HG03175 (cell line): ENCODE measurements around the gene SCN2A.
"Not testable (repeated sequence)": the region's sequence is repeated elsewhere in the genome, so short reads cannot be mapped to it uniquely, and the experiment has no call there.

Experiments
- ATAC-seq: cut with Tn5 transposase; IDR thresholded peaks from one replicate; pipeline ENCODE4 v1.9.1; 2021; ENCODE audit warnings: mild to moderate bottlenecking, moderate library complexity; ENCODE audit not compliant: unreplicated experiment

Gene SCN2A

DNA sequence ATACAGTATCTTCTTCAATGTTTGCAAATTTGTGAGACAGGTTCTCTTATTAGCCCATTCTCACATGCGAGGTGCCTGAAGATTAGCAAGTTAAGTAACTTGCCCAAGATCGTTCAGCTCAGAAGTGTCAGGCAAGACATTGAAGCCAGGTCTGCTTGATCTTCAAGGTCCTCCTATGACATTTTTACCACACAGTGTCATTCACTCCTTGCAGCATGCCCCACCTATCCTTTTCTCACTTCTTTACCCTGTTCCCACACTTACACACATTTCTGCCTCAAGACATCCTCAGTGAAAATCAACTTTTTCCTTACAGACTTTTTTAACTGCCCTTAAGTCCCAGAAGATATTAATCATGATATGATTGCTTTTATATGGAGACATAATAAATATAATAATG lies 73.8 kb downstream of the SCN2A start:
- no peak for ATAC-seq

DNA sequence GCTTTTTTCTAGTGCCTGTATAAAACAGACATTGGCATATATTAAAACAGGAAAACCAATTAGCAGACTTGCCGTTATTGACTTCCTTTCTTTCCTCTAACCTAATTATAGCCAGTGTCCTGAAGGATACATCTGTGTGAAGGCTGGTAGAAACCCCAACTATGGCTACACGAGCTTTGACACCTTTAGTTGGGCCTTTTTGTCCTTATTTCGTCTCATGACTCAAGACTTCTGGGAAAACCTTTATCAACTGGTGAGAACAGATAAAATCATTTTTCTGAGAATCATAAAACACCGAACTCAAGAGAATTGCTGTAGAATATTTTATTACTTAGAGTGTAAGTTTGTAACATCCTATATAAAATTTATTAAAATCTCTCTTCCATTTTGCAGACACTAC lies 74.3 kb downstream of the SCN2A start:
- no peak for ATAC-seq

GRCh38 chr2:165328272-165328671 lies 89.1 kb downstream of the SCN2A start:
- ATAC-seq = no peak

DNA sequence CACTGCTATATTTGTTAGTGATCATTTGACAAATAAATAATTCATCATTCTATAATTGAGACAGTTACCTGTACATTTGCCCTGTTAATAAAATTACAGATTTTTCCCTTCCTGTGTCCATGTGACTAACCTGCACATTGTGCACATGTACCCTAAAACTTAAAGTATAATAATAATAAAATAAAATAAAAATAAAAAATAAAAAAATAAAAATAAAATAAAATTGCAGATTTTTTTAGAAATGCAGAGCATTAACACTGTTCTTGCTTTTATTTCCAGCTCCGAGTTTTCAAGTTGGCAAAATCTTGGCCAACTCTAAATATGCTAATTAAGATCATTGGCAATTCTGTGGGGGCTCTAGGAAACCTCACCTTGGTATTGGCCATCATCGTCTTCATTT lies 105.1 kb downstream of the SCN2A start:
- ATAC-seq = not testable (repeated sequence)

DNA sequence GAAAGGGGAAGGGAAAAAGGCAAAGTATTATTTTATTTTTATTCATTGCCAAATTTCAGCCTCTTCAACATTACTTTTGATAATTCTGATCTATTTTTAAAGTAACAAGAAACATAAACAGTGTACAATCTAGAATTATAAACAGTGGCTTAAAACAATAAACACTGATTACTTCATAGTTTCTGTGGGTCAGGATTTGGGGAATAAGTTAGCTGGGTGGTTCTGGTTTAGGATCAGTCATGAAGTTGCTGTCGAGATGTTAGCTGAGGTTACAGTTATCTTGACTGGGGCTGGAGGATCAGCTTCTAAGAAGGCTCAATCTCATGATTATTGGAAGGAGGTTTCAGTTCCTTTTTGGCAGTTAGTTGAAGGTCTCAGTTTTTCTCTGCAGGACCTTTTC lies 109.2 kb downstream of the SCN2A start:
- ATAC-seq = no peak

DNA sequence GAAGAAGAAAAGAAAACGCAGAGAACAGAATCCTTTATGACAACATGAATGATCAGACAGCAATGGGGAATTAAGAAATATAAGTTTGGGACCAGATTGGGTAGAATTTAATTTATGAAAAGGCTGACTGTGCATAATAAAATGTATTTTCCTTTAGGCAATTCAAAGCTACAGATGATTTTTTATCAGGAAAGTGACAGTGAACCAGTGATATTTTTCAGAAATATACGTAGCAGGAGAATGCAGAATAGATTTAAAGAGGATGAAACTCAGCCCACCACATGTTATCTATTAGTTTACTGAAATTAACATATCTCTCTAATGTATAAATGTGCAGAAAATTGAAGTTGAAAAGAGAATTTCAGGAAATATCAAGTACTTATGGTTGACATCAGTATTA lies 110.0 kb downstream of the SCN2A start:
- ATAC-seq = no peak

DNA sequence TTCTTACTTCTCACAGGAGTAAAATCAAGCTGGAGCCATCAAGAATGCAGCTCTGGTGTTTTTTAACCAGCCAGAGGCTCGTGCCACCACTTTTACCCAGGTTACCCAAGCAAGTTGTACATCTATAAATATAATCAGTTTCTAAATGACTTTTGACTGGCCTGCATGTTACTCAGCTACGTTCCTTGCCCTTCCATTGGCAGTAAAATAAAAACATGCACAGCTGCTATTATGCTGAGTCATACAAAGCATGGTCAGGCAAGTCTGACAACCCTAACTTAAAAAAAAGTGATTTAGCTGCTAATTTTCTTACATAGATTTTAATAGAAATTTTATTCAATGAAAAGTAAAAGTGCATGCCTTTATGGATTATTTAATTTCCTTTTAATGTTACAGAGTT lies 118.5 kb downstream of the SCN2A start:
- ATAC-seq = peak; percentile 92

DNA sequence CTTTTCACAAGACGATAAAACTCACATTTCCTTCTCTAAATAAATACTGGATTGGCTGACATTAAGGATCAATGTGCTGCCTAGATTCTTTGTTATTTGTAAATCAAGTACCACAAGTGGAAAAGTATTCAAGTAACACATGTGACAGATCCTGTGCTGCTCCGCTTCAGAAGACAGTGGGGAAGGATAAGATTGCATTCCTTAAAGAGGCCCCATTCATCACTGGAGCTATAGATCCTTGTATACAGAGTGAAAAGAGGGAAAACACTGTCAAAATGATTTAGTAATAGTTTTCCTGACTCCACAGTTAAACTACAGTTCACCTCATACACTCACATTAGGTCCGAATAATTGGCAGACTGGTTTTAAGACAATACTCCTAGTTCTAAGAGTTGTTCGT lies 122.3 kb downstream of the SCN2A start:
- ATAC-seq = no peak

DNA sequence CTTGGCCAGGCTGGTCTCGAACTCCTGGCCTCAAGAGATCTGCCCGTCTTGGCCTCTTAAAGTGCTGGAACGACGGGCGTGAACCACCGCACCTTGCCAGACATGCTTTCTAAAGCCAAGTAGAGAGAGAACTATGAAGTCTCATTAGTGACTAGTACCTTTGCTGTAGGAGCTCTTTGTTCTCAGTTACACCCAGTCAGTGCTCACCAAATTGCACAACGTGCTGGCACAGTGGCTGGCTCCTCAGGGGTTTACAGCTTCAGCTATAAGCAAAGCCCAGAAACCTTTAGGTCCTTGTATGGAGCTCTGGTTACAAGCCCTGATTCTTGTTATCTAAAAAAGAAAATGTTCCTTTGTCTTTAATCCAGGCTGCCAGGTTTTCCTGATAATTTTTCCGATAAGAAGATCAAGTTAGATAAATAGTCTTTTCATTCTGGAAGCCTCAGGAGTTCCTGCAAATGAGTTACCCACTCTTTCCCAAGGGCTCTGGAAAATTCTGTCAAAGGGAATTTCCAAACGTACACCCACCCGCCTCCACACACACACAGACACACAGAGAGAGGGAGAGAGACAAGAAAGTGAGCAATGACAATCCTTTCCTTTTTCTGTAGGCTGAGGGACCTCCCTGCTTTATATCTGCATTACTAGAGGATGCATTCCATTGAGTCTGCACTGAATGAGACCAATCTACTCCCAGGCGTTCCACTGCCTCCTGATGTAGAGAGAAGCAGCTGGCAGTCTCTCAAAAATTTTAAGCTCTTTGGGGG lies 130.1 kb downstream of the SCN2A start:
- no peak for ATAC-seq

DNA sequence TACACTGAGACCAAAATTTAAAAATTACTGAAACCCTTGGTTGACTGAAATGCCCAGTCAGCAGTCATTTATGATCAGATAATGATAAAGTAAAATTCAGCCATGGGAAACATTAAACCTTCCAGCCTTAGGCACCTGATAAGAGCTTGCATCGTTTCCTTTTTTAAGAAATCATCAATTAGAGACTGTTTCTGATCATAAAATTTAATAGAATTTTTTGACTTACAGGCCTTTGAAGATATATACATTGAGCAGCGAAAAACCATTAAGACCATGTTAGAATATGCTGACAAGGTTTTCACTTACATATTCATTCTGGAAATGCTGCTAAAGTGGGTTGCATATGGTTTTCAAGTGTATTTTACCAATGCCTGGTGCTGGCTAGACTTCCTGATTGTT lies 130.7 kb downstream of the SCN2A start:
- ATAC-seq = no peak

GRCh38 chr2:165371356-165371755 lies 132.1 kb downstream of the SCN2A start:
- ATAC-seq = no peak

- no peak for ATAC-seq
Measured at GRCh38 chr2:165373278-165374010, 134.2 kb downstream of the SCN2A start.

DNA sequence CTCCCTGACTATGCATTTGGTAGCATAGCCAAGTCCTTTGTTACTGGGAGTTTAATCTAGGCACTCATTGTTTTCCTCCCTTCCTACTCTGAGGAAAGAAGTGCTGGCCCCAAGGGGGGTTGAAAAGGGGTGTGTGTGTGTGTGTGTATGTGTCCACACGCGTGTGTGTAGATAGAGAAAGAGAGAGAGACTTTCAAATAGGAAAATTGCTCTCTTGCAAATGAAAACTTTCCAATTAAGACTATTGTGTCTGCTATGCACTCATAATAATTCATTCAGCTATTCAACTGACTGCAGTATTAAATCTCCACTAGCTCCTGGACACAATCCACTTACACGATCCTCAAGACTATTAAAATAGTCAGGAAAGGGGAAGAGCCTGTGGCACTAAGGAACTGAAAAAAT lies 137.4 kb downstream of the SCN2A start:
- no peak for ATAC-seq

GRCh38 chr2:165382362-165382761 lies 143.1 kb downstream of the SCN2A start:
- ATAC-seq = no peak

DNA sequence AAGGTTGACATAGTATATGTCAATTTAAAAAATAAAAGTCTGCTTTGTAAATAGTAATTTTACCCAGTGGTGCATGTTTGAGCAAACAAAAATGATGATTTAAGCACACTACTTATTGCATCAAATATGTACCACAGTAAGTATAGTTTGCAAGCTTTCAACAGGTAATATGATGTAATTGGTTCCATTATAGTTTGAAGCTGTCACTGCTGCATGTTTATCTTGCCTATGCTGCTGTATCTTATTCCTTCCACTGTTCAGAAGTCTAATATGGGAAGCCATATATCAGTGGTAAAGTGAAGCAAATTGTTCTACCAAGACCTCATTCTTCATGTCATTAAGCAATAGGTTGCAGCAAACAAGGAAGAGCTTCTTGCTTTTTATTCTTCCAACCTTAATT lies 151.7 kb downstream of the SCN2A start:
- no peak for ATAC-seq

GRCh38 chr2:165391791-165392190 lies 152.6 kb downstream of the SCN2A start:
- no peak for ATAC-seq

DNA sequence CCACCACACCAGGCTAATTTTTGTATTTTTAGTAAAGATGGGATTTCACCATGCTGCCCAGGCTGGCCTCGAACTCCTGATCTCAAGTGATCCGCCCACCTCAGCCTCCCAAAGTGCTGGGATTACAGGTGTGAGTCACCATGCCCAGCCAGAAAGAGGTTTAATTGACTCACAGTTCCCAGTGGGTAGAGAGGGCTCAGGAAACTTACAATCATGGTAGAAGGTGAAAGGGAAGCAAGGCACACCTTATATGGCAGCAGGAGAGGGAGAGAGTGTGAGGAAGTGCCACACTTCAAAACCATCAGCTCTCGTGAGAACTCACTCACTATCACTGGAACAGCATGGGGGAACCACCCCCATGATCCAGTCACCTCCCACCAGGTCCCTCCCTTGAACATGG lies 159.4 kb downstream of the SCN2A start:
- not testable (repeated sequence) for ATAC-seq

GRCh38 chr2:165401285-165401852 lies 162.2 kb downstream of the SCN2A start:
- peak; percentile 68 for ATAC-seq

DNA sequence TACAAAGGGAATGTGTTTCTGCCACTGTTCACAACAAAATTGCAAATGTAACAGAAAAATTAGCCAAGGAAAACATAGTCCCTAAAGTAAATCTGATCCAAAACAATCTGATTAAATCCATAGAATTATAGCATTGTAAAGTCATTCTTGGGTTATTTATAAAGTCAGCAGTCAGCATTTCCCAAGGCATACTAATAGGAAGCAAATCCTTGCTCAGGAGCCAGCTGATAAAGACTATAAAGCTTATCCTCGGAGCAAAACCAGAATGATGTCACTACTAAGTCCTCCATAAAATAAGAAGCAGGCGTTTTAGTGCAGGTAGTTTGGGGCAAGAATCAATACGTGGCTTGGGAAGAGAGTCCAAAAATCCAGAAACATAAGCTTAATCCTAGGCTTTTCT lies 162.9 kb downstream of the SCN2A start:
- no peak for ATAC-seq

GRCh38 chr2:165406173-165406572 lies 167.0 kb downstream of the SCN2A start:
- no peak for ATAC-seq

DNA sequence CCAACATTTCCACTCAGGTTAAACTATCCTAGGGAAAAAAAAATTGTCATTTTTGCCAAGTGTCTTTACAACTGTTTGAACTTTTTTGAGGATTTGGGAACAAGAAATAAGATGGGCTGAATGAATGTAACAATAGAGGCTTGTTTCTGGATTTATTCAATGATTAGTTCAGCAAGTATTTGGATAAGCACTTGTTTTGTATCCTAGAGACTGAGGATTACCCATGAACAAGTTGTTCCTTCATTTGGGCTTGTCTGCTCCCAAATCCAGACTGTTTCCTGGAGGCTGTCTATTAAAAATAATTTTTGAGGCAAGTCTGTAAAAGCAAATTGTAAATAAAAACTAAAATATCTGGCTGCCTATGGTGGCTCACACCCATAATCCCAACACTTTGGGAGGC lies 168.3 kb downstream of the SCN2A start:
- ATAC-seq = no peak

- ATAC-seq = no peak
Measured at GRCh38 chr2:165408186-165408585, 169.0 kb downstream of the SCN2A start.
